Fibroblast of lung (primary cell): Measurements from ENCODE around the gene SIPA1L3.

Experiments used
- EZH2 ChIP-seq: IDR thresholded peaks from 2 replicates; pipeline ENCODE4 v1.5.1; 2012; ENCODE audit warnings: low read length, control low read depth, mild to moderate bottlenecking; ENCODE audit errors: missing control alignments
- TF ChIP-seq, protein P1 (sequence below), 2 donors: IDR thresholded peaks in 1 of 2; conservative IDR thresholded peaks in 1 of 2; 1 replicate in 1 of 2; 2 replicates in 1 of 2; pipeline ENCODE4 v1.5.1; 2011 to 2012; ENCODE audit warnings: low read length in 2 of 2, control low read depth in 1 of 2, inconsistent platforms in 1 of 2, low read depth in 1 of 2, mild to moderate bottlenecking in 1 of 2

DNA sequence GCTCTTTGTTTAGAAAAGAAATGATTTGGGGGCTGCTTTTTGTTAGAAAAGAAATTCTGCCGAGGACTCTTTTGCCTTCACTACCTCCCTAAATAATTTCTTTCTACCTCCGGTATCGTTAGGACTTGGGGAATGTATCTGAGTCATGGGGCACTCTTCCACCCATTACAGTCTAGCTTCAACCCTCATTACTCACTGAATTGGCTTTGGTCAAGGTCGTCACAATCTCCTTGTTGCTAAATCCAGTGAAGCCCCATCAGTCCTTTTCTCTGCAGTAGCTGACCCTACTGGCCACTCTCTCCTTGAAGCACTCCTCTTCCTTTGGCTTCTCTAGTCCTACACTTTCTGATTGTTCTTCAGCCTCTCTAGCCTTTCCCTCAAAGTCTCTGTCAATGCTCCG is 34.6 kb upstream of the SIPA1L3 start:
- TF ChIP-seq, protein P1, sequence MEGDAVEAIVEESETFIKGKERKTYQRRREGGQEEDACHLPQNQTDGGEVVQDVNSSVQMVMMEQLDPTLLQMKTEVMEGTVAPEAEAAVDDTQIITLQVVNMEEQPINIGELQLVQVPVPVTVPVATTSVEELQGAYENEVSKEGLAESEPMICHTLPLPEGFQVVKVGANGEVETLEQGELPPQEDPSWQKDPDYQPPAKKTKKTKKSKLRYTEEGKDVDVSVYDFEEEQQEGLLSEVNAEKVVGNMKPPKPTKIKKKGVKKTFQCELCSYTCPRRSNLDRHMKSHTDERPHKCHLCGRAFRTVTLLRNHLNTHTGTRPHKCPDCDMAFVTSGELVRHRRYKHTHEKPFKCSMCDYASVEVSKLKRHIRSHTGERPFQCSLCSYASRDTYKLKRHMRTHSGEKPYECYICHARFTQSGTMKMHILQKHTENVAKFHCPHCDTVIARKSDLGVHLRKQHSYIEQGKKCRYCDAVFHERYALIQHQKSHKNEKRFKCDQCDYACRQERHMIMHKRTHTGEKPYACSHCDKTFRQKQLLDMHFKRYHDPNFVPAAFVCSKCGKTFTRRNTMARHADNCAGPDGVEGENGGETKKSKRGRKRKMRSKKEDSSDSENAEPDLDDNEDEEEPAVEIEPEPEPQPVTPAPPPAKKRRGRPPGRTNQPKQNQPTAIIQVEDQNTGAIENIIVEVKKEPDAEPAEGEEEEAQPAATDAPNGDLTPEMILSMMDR (conservative IDR thresholded peaks at IDR 0.05 in 1 of 2, IDR thresholded peaks at IDR 0.05 in 1 of 2; ENCODE audit: low read depth in 1 of 2, low read length in 2 of 2) = no peak
- no peak for TF ChIP-seq EZH2
